H1 (cell line): ENCODE data around the gene TPPP3. TPM values are rescaled to one million over a fixed set of nuclear protein-coding genes. Genes with fewer than 3 reads are reported as not detected.

Experiments used
- BACH1 ChIP-seq: IDR thresholded peaks from 2 replicates; pipeline ENCODE4 v1.6.1; 2012; ENCODE audit warnings: low read length, improper control_type of control experiment
- CBX8 ChIP-seq: fragments of 300-800, 300-1000 bp; sonication (generic); IDR thresholded peaks from 2 replicates; pipeline ENCODE4 v1.7.1; 2016; ENCODE audit warnings: low read depth, low read length, borderline replicate concordance
- CEBPB ChIP-seq: IDR thresholded peaks from 2 replicates; pipeline ENCODE4 v1.6.1; 2012; ENCODE audit warnings: low read depth, low read length
- CHD7 ChIP-seq: fragments of 300-600 bp; sonication (generic); IDR thresholded peaks from 2 replicates; pipeline ENCODE4 v1.7.1; 2012; ENCODE audit warnings: low read length, moderate library complexity, mild to moderate bottlenecking, inconsistent platforms; ENCODE audit not compliant: insufficient replicate concordance
- EGR1 ChIP-seq: IDR thresholded peaks from 2 replicates; pipeline ENCODE4 v1.6.1; 2011; ENCODE audit warnings: low read depth, low read length, borderline replicate concordance
- EP300 ChIP-seq, 2 experiments: IDR thresholded peaks; 1 replicate in 1 of 2; 2 replicates in 1 of 2; pipeline ENCODE4 v1.6.1; 2011 to 2012; ENCODE audit warnings: low read depth in 2 of 2, low read length in 2 of 2, mild to moderate bottlenecking in 2 of 2, borderline replicate concordance in 1 of 2, inconsistent platforms in 1 of 2, moderate library complexity in 1 of 2
- KDM1A ChIP-seq: fragments of 200-600, 300-600 bp; sonication (generic); IDR thresholded peaks from 2 replicates; pipeline ENCODE4 v1.7.1; 2016; ENCODE audit warnings: mild to moderate bottlenecking, low read length, borderline replicate concordance
- MAX ChIP-seq: IDR thresholded peaks from 2 replicates; pipeline ENCODE4 v1.6.1; 2012; ENCODE audit warnings: inconsistent platforms
- PHF8 ChIP-seq: fragments of 200-600 bp; sonication (generic); conservative IDR thresholded peaks from 2 replicates; pipeline ENCODE4 v1.7.1; 2012; ENCODE audit warnings: low read depth, mild to moderate bottlenecking, inconsistent platforms, low read length, moderate library complexity
- RXRA ChIP-seq: IDR thresholded peaks from 2 replicates; pipeline ENCODE4 v1.6.1; 2011; ENCODE audit warnings: low read depth, mild to moderate bottlenecking, low read length, moderate library complexity; ENCODE audit not compliant: insufficient read depth
- polyA plus RNA-seq, 7 experiments: library from polyadenylated mRNA; depleted of rRNA in 3 of 7; stranded (reverse) in 5 of 7; unstranded in 2 of 7; fragments of >200 nt in 5 of 7; fragments of 200-250 nt in 2 of 7; gene quantifications; 1 replicate in 5 of 7; 2 replicates in 1 of 7; 4 replicates in 1 of 7; pipeline versions ENCODE4 v1.2.1 to v1.2.3, GENCODE V29; 2011 to 2013; ENCODE audit warnings: missing spikeins in 2 of 7, mixed read lengths in 2 of 7
- total RNA-seq: library from RNA; stranded (reverse); fragmentation: NEBNext Ultra II Directional; extraction: Animal tissue kit (Norgen Biotek cat#: 25700); gene quantifications from 2 replicates; pipeline ENCODE4 v1.2.1, GENCODE V29; 2021

Gene TPPP3
- total and polyA plus RNA-seq, 2 of the 8 experiments (the other 6 are each of a cell fraction or from before 2014, with no cell fraction given): 0.77 to 1.0 TPM

GRCh38 chr16:67430977-67431774, 37.9 kb upstream of the TPPP3 start, which contains the start of gene HSD11B2 (continued):
- TF ChIP-seq CHD7 (no peak), CBX8 (no peak), RXRA (no peak), BACH1 (no peak), CEBPB (no peak), EGR1 (no peak), PHF8 (0 out of 2 replicates have a peak, but pooled peaks have one; percentile 34), MAX (no peak), EP300 (IDR thresholded peaks at IDR 0.05; ENCODE audit: borderline replicate concordance in 1 of 2, low read depth in 2 of 2, low read length in 2 of 2) (no peak), KDM1A (no peak)
